HEK293 (cell line): ENCODE data around the gene EEF2K.

Experiments
- CTCF ChIP-seq: fragments of 450-650 bp; formaldehyde crosslinking; IDR thresholded peaks from 2 replicates; pipeline ENCODE4 v1.5.1; 2016; ENCODE audit warnings: missing biosample characterization, missing genetic modification characterization
- KLF7 ChIP-seq: fragments of 450-650 bp; formaldehyde crosslinking; IDR thresholded peaks from 2 replicates; pipeline ENCODE4 v1.5.1; 2016; ENCODE audit warnings: missing biosample characterization, missing genetic modification characterization, borderline replicate concordance
- PRDM2 ChIP-seq: fragments of 450-650 bp; formaldehyde crosslinking; IDR thresholded peaks from 2 replicates; pipeline ENCODE4 v1.5.1; 2016; ENCODE audit warnings: missing biosample characterization, missing genetic modification characterization, borderline replicate concordance
- ZBTB20 ChIP-seq: fragments of 450-650 bp; formaldehyde crosslinking; IDR thresholded peaks from 2 replicates; pipeline ENCODE4 v1.5.1; 2016; ENCODE audit warnings: missing biosample characterization, missing genetic modification characterization
- ZFHX2 ChIP-seq: fragments of 450-650 bp; formaldehyde crosslinking; conservative IDR thresholded peaks from 2 replicates; pipeline ENCODE4 v1.5.1; 2016; ENCODE audit warnings: missing biosample characterization, missing genetic modification characterization
- ZNF23 ChIP-seq: fragments of 450-650 bp; formaldehyde crosslinking; IDR thresholded peaks from 2 replicates; pipeline ENCODE4 v1.5.1; 2016; ENCODE audit warnings: missing biosample characterization, missing genetic modification characterization, borderline replicate concordance
- ZNF280D ChIP-seq: fragments of 450-650 bp; formaldehyde crosslinking; IDR thresholded peaks from 2 replicates; pipeline ENCODE4 v1.5.1; 2016; ENCODE audit warnings: missing biosample characterization, missing genetic modification characterization

GRCh38 chr16:22284637-22285036 is 78.6 kb downstream of the EEF2K start:
- TF ChIP-seq CTCF (tag by site-specific recombination) (no peak), ZBTB20 (tag by site-specific recombination) (no peak), ZNF280D (tag by site-specific recombination) (no peak), PRDM2 (tag by site-specific recombination) (no peak), KLF7 (tag by site-specific recombination) (no peak), ZFHX2 (tag by site-specific recombination) (no peak), ZNF23 (no peak)
